ENCODE measurements around the gene HPCAL1. TPM values are rescaled to one million over a fixed set of nuclear protein-coding genes. Genes with fewer than 3 reads are reported as not detected.
A peak's percentile ranks its signal among the peaks of the same experiment; 100 is the strongest.

The HPCAL1 gene
- polyA plus RNA-seq, 1 donor from 2014 or later: 63.4 TPM

GRCh38 chr2:10425699-10426098 lies 123.0 kb downstream of the HPCAL1 start:
- Histone ChIP-seq H4K20me1 (ENCODE audit: insufficient read depth) (no peaks in the 10 kb centered on the region), H3K36me3 (ENCODE audit: insufficient read depth, low read length) (no peaks in the 10 kb centered on the region), H2AFZ (ENCODE audit: low read depth, low read length) (no peak overlapping the region), H3K9me3 (ENCODE audit: low read length) (no peaks in the 10 kb centered on the region), H3K27ac (ENCODE audit: low read length) (no peak overlapping the region), H3K27me3 (ENCODE audit: insufficient read depth, low read depth, low read length) (no peaks in the 10 kb centered on the region), H3K9me2 (ENCODE audit: insufficient read depth, low read length) (no peaks in the 10 kb centered on the region), H3K79me2 (replicated peaks; ENCODE audit: insufficient read depth, low read length) (no peaks in the 10 kb centered on the region), H3K4me2 (ENCODE audit: low read length) (no peak overlapping the region), H3K9ac (ENCODE audit: low read length) (no peak overlapping the region), H3K4me3 (ENCODE audit: low read length) (no peak overlapping the region), H3F3A (ENCODE audit: insufficient read depth, low read length, poor library complexity, severe bottlenecking) (no peaks in the 10 kb centered on the region)
- TF ChIP-seq EP300 (conservative IDR thresholded peaks at IDR 0.05; ENCODE audit: poor library complexity, severe bottlenecking) (no peak), SMC3 (conservative IDR thresholded peaks at IDR 0.05; ENCODE audit: poor library complexity) (no peak), POLR2AphosphoS5 (IDR thresholded peaks at IDR 0.05) (no peak), CTCF (IDR thresholded peaks at IDR 0.05; ENCODE audit: poor library complexity, severe bottlenecking) (no peak), EZH2 (IDR thresholded peaks at IDR 0.05; ENCODE audit: borderline replicate concordance, insufficient read depth, low read length, poor library complexity, severe bottlenecking) (no peak), MXI1 (conservative IDR thresholded peaks at IDR 0.05; ENCODE audit: poor library complexity, severe bottlenecking) (no peak), REST (IDR thresholded peaks at IDR 0.05; ENCODE audit: borderline replicate concordance) (no peak), RAD21 (conservative IDR thresholded peaks at IDR 0.05) (no peak), TAF1 (IDR thresholded peaks at IDR 0.05; ENCODE audit: low read depth) (no peak)

GRCh38 chr2:10426726-10427617 lies 124.3 kb downstream of the HPCAL1 start:
- peak overlapping the region; percentile 11 for H3K9ac ChIP-seq (ENCODE audit: low read length)
- H3K36me3 ChIP-seq (ENCODE audit: insufficient read depth, low read length): no peaks in the 10 kb centered on the region
- no peaks in the 10 kb centered on the region for H4K20me1 ChIP-seq (ENCODE audit: insufficient read depth)
- peaks cover 5% of the 10 kb centered on the region for H3K27me3 ChIP-seq (ENCODE audit: insufficient read depth, low read depth, low read length)
- no peak overlapping the region for H3K4me2 ChIP-seq (ENCODE audit: low read length)
- H3K9me2 ChIP-seq (ENCODE audit: insufficient read depth, low read length): no peaks in the 10 kb centered on the region
- H3K4me3 ChIP-seq (ENCODE audit: low read length): no peak overlapping the region
- peak overlapping the region; percentile 15 for H3K27ac ChIP-seq (ENCODE audit: low read length)
- H3K9me3 ChIP-seq (ENCODE audit: low read length): no peaks in the 10 kb centered on the region
- H2AFZ ChIP-seq (ENCODE audit: low read depth, low read length): no peak overlapping the region
- TF ChIP-seq RAD21 (conservative IDR thresholded peaks at IDR 0.05) (no peak), CTCF (IDR thresholded peaks at IDR 0.05; ENCODE audit: poor library complexity, severe bottlenecking) (no peak), POLR2AphosphoS5 (IDR thresholded peaks at IDR 0.05) (no peak), EZH2 (IDR thresholded peaks at IDR 0.05; ENCODE audit: borderline replicate concordance, insufficient read depth, low read length, poor library complexity, severe bottlenecking) (no peak), EP300 (conservative IDR thresholded peaks at IDR 0.05; ENCODE audit: poor library complexity, severe bottlenecking) (no peak), MXI1 (conservative IDR thresholded peaks at IDR 0.05; ENCODE audit: poor library complexity, severe bottlenecking) (no peak), TAF1 (IDR thresholded peaks at IDR 0.05; ENCODE audit: low read depth) (no peak), REST (IDR thresholded peaks at IDR 0.05; ENCODE audit: borderline replicate concordance) (no peak), SMC3 (conservative IDR thresholded peaks at IDR 0.05; ENCODE audit: poor library complexity) (no peak)
- no peaks in the 10 kb centered on the region for H3F3A ChIP-seq (ENCODE audit: insufficient read depth, low read length, poor library complexity, severe bottlenecking)
- H3K79me2 ChIP-seq (replicated peaks; ENCODE audit: insufficient read depth, low read length): no peaks in the 10 kb centered on the region
